Dermis microvascular lymphatic vessel endothelial cell (primary cell): ENCODE results near the gene TCF19. TPM values are rescaled to one million over a fixed set of nuclear protein-coding genes. Genes with fewer than 3 reads are reported as not detected.

ENCODE experiments used
- DNase-seq, 2 donors: peaks; one replicate each; pipeline versions ENCODE4 v3.0.0 to v3.0.0-alpha.2; 2010; ENCODE audit warnings: low read depth in 2 of 2
- total RNA-seq: library from RNA; depleted of rRNA; stranded (reverse); fragments of >200 nt; gene quantifications from 2 replicates; pipeline ENCODE4 v1.2.1, GENCODE V29; 2014

The TCF19 gene, protein sequence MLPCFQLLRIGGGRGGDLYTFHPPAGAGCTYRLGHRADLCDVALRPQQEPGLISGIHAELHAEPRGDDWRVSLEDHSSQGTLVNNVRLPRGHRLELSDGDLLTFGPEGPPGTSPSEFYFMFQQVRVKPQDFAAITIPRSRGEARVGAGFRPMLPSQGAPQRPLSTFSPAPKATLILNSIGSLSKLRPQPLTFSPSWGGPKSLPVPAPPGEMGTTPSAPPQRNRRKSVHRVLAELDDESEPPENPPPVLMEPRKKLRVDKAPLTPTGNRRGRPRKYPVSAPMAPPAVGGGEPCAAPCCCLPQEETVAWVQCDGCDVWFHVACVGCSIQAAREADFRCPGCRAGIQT
- 12.8 and 21.7 TPM in 2 replicates for total RNA-seq

DNA sequence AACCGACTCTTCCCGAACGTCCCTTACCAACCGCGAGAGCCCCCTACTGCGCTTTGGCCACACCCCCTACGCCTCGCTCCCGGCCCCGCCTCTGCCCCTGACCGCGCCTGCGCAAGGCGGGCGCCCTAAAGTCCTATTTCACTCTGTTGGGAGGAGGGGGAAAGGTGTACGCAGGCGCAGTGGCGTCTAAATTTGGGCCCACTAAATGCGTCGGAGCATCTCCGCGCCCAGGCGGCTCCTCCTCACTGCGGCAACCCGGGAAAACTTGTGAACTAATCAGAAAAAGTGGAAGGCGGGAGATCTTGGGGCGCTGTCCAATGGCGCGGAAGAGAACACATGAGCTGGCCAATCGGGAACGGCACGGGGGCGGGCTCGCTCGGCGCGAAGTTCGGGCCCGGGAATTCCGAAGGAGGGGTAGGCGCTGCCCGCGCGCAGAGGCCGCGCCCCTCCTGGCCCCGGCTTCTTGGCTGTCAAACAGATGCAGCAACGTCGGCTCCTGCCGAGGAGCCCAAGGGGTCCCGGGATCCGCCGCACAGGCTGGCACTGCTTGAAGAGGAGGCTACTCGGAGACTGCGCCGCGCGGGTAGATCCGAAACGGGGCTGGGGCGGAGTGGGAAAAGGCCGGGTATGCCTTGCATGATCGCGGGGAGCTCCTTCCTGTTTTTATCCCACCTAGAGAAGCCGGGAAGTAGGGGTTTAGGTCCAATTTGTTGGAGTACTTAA, at the start of gene TCF19:
TCF19 (plus strand) TSS at position 450 of the 723 bp plus-strand sequence. CDS start 881 bp downstream, outside the sequence.
- peak; percentile 98 to 99 for DNase-seq

DNA sequence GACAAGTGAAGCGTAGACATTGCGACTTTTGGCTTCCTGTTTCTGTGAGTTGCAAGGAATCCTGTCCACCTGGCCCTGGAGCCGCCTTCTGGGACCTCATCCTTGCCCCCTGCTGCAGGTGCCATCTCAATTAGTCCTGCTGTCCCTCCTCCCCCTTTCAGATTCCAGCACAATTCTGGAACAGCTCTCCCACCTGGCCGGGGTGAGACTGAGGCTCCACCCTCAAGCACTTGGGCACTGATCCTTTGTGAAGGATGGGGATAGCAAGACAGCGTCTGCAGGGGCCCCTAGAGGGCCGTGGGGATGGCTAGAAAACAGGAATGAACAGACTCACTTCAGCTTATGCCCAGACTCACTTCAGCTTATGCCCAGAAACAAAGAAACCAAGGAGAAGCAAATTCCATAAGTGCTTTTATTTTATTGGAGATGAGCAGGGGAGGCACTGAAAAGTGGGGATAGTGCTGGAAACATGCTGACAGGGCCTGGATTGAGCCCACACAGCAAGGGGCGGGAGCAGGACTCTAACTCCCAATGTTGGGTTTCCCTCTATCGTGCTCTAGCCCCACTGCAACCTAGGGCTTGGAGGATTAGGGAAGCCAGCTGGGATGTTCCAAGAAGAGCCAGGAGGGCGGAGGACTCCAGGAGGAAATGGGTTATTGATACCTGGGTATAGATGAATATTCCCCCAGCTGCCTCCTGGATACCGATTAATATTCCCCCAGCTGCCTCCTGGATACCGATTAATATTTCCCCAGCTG, 47.4 kb upstream of the TCF19 start:
- no peak for DNase-seq

GRCh38 chr6:31111712-31112111, 46.7 kb upstream of the TCF19 start:
- no peak for DNase-seq

DNA sequence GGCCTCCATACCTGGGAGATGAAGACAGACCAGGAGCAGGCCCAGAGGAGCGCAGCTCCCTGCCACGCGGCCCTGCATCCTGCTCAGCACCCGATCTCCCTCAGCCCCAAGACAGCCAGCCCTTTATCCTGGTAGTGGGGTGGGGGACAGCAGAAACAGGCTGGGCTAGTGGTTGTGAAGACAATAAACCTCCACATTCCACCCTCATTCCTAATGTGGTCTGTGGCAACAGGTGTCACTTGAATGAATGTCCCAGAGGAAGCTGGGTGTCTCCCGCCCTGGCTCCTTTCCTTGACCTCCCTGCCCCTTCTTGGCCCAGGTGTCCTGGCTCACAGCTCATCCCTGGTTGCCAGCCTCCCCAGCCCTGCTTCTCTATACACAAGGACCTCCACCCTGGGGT, 45.9 kb upstream of the TCF19 start, which contains the start of gene C6orf15:
C6orf15 (minus strand) TSS at position 98 of the 400 bp plus-strand sequence; CDS start at position 78, 20 bp downstream.
- DNase-seq, result no peak

DNA sequence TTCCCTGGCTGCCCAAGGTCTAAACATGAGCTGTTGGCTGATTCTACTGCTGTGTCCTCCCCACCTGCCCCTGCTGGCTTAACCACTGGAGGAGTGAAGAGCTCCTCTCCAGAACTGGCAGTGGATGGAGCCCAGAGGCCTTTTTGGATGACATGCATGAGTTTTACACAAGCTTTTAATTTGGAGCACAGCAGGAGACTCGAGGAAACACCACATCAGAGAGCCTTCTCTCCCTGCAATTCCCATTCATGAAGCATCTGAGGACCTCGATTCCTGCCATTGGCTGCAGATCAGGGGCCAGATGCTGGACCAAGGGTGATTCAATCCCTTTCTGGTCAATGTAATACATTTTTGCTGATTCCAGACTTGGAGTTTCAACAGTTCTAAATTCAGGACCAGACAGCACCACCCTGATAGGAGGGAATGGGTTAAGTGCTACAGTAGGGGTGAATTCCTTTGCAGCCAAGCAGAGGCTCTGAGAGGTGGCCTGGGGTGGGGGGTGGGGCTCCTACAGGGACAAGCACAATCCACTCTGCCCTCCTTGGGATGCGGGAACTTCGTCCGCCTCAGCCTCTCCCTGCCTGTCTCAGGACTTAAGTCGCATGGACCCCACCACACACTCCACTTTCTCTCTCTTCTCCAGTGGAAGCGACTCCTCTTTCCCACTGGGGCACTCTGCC, 44.4 kb upstream of the TCF19 start:
- no peak for DNase-seq

- DNase-seq, result peak in 1 of 2 donors; percentile 86
Observed at GRCh38 chr6:31114541-31114878, 43.9 kb upstream of the TCF19 start, which contains the start of gene PSORS1C1. Gene PSORS1C1, plus strand, starts transcription at chr6:31114800. Its CDS starts 14,833 bp downstream, at chr6:31129633.

DNA sequence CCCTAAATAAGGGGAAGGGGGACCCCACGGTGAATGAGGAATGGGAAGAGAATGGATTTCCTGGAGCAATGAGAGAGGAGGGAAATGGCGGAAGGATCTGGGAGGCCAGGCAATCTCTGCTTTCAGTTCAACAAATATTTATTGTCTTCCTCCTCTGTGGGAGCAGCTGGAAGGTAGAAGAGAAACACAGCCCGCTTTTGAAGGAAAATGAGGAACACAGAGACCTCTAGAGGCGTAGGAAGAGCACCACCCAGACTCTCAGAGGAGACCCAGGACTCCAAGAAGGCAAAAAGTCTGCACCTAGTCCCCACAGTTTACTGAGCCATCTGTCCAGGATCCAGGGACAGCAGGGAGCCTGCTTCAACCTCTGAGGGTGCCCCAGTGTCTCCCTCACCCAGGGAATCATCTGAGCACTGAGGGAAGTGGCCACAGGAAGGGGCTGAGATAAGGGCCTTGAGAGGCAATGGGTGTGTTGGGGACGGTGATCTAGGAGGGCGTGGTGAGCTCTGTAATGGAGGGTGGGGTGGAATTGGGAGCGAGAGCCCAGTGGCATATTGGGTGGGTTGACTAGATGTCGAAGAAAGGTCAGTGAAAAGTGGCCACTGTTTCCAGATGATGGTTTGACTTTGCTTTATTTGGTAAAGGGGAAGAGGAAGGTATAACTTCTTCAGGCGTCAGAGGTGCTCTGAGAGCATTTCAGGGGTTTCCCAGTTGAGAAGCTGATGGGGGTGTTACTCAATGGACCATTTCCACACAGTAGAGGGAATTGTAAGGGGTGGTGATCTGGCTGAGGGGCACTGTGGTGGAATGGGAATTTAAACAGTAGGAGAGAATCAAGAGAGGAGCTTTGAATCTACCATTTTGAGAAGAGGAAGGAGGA, 43.2 kb upstream of the TCF19 start:
- peak in 1 of 2 donors; percentile 48 for DNase-seq

- no peak for DNase-seq
Observed at GRCh38 chr6:31115941-31116560, 42.3 kb upstream of the TCF19 start.

DNA sequence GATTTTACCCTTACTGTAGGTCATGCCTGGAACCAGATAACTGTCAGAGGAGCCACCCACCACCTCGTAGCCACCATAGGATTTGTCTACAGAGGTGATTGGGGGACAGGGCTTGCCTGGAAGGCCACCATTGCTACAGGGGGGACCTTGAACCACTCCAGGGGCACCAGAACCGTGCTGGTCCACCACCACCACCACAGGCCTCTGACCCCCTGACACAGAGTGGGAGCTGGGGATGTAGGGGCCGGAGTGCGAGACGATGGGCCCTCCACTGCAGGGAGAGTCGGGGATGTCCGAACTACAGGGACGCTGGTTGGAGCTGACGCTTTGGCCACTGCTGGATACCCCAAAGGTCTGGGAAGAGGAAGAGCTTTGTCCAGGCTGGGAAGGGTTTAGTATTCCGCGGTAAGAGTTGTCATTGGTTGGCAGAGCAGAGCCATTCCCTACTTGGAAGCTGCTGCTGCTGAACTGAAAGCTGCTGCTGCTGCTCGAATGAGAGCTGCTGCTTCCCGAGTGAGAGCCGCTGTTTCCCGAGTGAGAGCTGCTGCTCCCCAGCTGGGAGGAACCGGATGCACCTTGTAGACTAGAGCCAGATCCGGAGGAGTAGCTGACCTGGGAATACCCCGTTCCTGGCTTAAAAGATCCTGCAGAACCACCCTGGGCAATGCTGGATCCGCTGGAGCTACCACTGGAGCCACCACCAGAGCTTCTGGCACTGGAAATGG, 41.6 kb upstream of the TCF19 start:
- DNase-seq, result peak in 1 of 2 donors; percentile 74

DNA sequence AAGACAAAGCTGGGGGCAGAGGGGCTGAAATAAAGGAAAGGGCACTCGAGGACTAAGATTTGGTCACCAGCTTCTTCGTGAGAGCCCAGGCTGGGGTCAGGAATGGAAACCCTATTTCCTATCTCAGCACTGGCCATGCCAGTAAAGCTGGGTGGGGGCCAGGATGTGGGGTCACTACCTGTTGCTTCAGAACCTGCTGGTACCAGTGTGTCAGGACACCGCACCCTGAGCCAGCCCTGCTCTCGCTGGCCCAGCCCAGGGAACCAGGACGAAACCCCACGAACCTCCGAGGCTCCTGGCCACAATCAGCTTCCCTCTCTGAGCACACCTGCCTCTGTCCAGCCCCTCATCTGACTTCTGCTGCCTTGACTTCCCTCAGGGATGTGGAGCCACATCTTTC, 40.2 kb upstream of the TCF19 start:
- no peak for DNase-seq

- no peak for DNase-seq
Observed at GRCh38 chr6:31120151-31120915, 38.1 kb upstream of the TCF19 start, which contains the start of gene CDSN. Gene CDSN, minus strand, starts transcription at chr6:31120446. Its CDS starts 27 bp downstream, at chr6:31120419.

- DNase-seq, result no peak
Observed at GRCh38 chr6:31121131-31121790, 37.1 kb upstream of the TCF19 start.

- DNase-seq, result peak in 1 of 2 donors; percentile 89
Observed at GRCh38 chr6:31122791-31123706, 35.3 kb upstream of the TCF19 start.

DNA sequence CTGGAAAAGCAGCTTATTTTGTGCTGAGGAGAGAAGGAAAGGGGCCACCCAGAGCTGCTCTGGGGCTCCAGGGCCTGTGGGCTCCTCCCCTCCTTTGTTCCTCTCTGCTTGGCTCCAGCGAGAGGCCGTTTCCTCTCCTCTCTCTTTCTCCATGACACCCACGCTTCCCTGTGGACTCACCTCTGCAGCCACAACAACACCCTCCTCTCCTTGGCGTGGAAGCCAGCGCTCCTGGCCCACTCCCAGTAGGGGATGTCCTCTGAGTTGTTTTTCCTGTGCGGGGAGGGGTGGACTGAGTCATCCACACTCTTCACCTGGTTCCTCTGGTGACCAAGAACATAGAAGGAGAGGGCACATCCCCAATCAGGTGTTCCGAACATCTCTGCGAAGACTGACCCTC, 33.2 kb upstream of the TCF19 start:
- DNase-seq, result peak; percentile 47 to 92

DNA sequence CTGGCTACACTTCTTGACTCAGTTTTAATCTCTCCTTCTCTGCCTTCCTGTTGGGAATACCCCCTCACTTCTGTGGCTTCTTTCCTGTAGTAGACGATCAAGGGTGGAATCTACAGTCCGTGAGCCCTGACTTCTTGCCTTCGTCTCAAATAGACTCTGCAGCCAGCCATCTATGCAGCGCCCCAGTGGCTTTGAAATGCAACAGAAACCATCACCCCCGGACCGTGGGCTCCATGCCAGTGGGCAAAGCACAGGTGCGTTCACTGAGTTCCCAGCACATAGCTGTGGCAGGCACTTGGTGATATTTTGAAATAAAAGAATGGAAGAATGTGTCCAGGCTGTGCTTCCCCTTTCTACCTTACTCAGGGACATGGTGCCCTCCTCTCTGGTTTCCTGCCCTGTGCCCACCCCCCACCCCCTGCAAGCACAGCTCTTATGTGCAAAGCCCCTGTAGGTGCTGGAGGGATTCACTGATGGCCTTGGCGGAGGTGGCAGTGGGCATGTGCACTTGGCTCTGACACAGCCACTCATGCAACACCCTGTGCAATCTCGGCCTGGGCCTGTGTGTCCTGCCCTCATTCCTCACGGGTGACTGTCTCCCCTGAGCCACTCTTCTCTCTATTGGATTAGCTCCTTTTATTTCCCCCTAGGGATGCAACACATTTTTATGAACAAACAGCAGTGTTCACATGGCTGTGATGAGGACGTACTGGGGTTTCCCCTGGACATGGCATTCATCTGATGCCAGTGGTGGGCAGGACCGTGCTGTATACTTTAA, 32.6 kb upstream of the TCF19 start:
- DNase-seq, result peak in 1 of 2 donors; percentile 37
